MM.1S (cell line): ENCODE results near the gene CELSR3.

Source experiments
- CTCF ChIP-seq: fragments of 300-600 bp; sonication (generic); IDR thresholded peaks from 2 replicates; pipeline ENCODE4 v1.5.1; 2016; ENCODE audit warnings: antibody characterized with exemption, low read length, mixed read lengths
- EZH2 ChIP-seq: fragments of 300-600 bp; sonication (generic); optimal IDR thresholded peaks from 2 replicates; pipeline ENCODE3; 2017; ENCODE audit warnings: low read depth, mild to moderate bottlenecking, antibody characterized with exemption, low read length, mixed read lengths
- EZH2phosphoT487 ChIP-seq: fragments of 300-600 bp; sonication (generic); IDR thresholded peaks from 2 replicates; pipeline ENCODE4 v1.6.1; 2018; ENCODE audit warnings: antibody characterized with exemption, low read length

- TF ChIP-seq CTCF = no peak
- TF ChIP-seq EZH2 = no peak
- no peak for TF ChIP-seq EZH2phosphoT487
Measured at GRCh38 chr3:48650723-48651122, 12.0 kb downstream of the CELSR3 start.
